Measurements from ENCODE around the gene FAM131C.
A peak's percentile ranks its signal among the peaks of the same experiment; 100 is the strongest.

Gene FAM131C

DNA sequence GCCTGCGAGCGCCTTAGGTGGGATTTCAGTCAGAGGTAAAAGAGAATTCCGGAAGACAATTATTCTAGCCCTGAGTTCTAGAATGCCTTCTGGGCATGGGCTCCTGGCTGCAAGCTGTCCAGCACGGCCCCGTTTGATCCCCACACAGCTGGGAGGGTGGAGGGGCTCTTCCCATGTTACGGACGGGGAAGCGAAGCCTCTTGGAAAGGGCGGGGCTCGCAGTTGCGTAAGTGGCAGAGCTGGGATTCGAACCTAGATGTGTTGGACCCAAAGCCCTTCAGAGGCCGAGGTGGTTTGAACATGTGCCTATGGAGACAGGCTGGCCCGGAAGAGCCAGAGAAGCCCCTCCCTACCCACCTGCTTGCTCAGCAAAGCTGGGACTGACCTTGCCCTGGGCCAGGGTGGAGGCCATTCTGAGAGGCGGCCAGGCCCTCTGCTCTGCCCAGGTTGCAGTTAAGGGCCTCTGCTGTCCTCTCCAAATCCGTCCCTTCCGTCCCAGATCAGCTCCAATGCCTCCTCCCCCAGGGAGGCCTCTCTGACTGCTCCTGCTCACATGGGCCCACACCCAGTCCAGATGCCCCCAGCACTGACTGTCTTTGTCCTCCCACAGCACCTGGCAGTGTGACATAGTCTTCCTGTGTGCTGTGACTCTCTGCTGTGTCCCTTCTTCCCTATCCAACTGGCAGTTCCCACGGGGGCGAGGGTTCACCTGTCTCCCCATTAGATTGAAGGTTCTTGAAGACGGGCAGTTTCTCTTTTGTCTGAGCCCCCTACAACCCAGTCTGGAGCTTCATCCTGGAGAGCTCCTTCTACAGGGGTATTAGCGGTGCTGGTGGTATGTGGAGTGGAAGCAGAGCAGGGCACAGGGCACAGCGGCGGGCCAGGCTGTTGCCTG lies 54.5 kb downstream of the FAM131C start:
- TF ChIP-seq POU2F2 (IDR thresholded peaks at IDR 0.05; ENCODE audit: low read depth, low read length) (no peak), POLR2A (IDR thresholded peaks at IDR 0.05; ENCODE audit: low read depth, low read length) (no peak), SPI1 (IDR thresholded peaks at IDR 0.05; ENCODE audit: low read depth, low read length) (no peak), POLR2AphosphoS5 (IDR thresholded peaks at IDR 0.05; ENCODE audit: low read depth, low read length) (no peak), PAX5 (IDR thresholded peaks at IDR 0.05; ENCODE audit: insufficient read depth, low read length, severe bottlenecking) (no peak), TAF1 (IDR thresholded peaks at IDR 0.05; ENCODE audit: low read depth, low read length) (no peak)
- DNase-seq (ENCODE audit: insufficient read length, low spot score), result no peak
- no peak for FAIRE-seq

DNA sequence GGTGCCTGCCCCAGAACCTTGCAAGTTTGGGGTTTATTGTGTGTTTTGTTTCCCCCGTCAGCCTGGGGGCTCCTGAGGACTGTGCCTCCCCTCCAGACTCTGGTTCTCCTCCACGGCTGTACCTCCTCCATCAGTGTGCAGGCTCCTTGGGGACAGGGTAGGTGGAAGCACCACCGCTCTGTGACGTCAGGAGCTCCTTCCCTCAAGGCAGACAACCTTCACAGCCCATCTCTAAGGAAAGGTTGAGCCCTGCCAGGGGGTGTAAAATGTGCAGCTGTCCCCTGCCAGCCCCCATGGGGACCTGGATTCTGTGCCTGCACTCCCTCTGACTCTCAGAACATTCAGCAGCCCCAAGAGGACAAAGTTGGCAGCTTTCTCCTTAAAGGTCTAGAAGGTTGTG lies 55.1 kb downstream of the FAM131C start:
- FAIRE-seq (no peak), DNase-seq (ENCODE audit: insufficient read length, low spot score) (no peak)
- no peak for TF ChIP-seq PAX5 (IDR thresholded peaks at IDR 0.05; ENCODE audit: insufficient read depth, low read length, severe bottlenecking)
- no peak for TF ChIP-seq POLR2A (IDR thresholded peaks at IDR 0.05; ENCODE audit: low read depth, low read length)
- TF ChIP-seq POLR2AphosphoS5 (IDR thresholded peaks at IDR 0.05; ENCODE audit: low read depth, low read length), result no peak
- TF ChIP-seq POU2F2 (IDR thresholded peaks at IDR 0.05; ENCODE audit: low read depth, low read length), result no peak
- TF ChIP-seq SPI1 (IDR thresholded peaks at IDR 0.05; ENCODE audit: low read depth, low read length), result no peak

DNA sequence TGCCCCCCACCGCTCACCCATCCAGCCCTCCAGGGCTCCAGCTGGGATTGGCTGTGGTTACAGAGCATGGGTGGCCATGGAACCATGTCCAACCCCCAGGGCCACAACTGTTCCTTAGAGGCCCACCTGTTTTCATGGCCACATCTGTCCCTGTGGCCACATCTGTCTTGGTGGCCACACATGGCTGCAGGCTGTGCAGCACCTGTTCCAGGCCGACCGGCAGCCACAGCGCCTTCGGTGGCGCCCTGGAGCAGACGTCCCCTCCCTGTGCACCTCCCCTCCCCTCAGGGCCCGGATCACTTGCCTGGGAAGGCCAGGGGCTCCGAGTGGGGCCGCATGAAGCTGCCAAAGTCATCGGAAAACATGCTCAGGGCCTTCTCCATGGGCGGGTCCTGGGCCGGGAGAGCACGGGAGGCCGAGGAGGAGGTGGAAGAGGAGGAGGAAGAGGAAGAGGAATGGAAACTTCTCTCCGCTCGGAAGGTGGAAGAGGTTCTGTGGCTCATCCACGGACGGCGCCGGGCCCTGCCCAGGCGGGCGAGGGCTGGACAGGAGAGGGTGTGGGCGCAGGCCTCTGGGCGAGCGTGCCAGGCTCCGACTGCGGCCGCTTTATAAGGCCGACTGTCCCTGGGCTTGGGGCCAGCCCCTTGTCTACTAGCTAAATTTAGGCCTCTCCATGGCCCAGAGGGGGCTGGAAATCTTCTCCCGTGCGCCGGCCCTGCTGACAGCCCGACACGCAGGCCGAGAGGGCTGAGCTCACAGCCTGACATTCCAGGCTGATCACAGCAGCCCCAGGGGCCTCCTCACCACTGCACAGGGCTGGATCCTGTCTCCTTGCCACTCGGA lies 55.8 kb downstream of the FAM131C start, which contains the start of gene HSPB7:
HSPB7 (minus strand) TSS at position 583 of the 843 bp plus-strand sequence; CDS start at position 503, 80 bp downstream.
- DNase-seq (ENCODE audit: insufficient read length, low spot score) (no peak), FAIRE-seq (peak; percentile 82)
- TF ChIP-seq POU2F2 (IDR thresholded peaks at IDR 0.05; ENCODE audit: low read depth, low read length), result no peak
- TF ChIP-seq TAF1 (IDR thresholded peaks at IDR 0.05; ENCODE audit: low read depth, low read length), result no peak
- TF ChIP-seq POLR2A (IDR thresholded peaks at IDR 0.05; ENCODE audit: low read depth, low read length), result no peak
- no peak for TF ChIP-seq POLR2AphosphoS5 (IDR thresholded peaks at IDR 0.05; ENCODE audit: low read depth, low read length)
- no peak for TF ChIP-seq PAX5 (IDR thresholded peaks at IDR 0.05; ENCODE audit: insufficient read depth, low read length, severe bottlenecking)
- TF ChIP-seq SPI1 (IDR thresholded peaks at IDR 0.05; ENCODE audit: low read depth, low read length), result no peak

DNA sequence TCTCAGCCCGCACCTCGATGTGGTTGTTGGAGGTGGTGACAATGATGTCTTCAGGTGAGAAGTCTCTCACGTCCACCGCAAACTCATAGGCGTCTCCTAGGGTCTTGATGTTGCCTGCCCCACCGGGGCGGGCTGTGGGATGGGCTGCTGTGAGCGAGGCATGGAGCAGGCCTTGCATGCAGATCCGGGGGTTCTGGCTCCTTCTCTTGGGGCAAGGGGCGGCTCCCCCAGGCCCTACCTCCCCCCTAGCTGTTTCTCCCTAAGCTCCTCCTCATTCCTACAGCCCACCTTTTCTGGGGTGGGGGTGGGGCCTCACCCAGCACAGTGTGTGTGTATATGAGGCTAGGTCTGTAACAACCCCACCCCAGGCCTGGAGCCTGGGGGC lies 56.4 kb downstream of the FAM131C start:
- DNase-seq (ENCODE audit: insufficient read length, low spot score), result no peak
- peak; percentile 45 for FAIRE-seq
- TF ChIP-seq POU2F2 (IDR thresholded peaks at IDR 0.05; ENCODE audit: low read depth, low read length), result no peak
- no peak for TF ChIP-seq PAX5 (IDR thresholded peaks at IDR 0.05; ENCODE audit: insufficient read depth, low read length, severe bottlenecking)
- no peak for TF ChIP-seq POLR2A (IDR thresholded peaks at IDR 0.05; ENCODE audit: low read depth, low read length)
- TF ChIP-seq SPI1 (IDR thresholded peaks at IDR 0.05; ENCODE audit: low read depth, low read length), result no peak
- no peak for TF ChIP-seq TAF1 (IDR thresholded peaks at IDR 0.05; ENCODE audit: low read depth, low read length)
- no peak for TF ChIP-seq POLR2AphosphoS5 (IDR thresholded peaks at IDR 0.05; ENCODE audit: low read depth, low read length)

DNA sequence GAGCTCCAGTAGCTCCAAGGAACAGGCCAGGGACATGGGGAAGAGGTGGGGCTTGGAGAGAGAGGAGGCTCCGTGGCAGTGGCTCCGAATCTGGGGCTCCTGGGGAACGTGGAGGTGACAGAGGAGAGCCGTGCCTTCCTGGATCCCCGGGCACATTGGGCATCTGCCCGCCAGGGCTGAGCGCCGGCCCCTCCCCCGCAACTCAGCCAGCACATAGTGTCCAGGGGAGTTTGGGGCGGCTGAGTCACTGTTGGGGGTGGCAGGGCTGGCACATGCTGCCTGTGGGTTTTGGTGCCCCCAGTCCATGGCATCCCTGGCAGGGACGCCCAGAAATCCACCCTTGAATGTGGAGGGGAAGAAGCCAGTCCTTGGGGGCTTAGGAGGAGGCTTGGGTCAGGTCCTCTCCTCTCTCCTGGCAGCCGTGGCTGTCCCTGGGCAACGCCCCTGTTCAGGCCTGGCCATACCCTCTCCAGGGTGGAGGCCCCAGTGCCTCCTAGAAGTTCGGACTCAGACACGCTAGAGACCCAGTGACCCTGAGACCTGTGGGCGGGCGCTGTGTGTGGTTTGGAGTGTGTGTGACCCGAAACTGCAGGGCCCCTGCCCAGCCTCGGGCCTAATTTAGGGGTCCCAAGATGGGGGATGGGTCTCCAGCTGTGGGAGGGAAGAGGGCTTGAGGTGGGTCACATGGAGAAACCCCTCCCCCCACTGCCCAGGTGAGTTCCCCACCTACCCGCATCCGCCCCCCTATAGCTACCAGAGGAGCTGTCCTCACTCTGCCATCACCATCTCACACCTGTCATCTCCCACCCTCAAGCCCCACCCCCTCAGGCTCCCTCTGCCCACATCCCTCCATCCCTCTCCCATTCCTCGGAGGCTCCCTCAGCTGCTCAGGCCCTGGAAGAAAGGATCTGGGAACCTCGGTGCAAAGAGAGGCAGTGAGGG lies 57.2 kb downstream of the FAM131C start:
- TF ChIP-seq POLR2AphosphoS5 (IDR thresholded peaks at IDR 0.05; ENCODE audit: low read depth, low read length) (no peak), POLR2A (IDR thresholded peaks at IDR 0.05; ENCODE audit: low read depth, low read length) (no peak)
- FAIRE-seq (no peak), DNase-seq (ENCODE audit: insufficient read length, low spot score) (no peak)

DNA sequence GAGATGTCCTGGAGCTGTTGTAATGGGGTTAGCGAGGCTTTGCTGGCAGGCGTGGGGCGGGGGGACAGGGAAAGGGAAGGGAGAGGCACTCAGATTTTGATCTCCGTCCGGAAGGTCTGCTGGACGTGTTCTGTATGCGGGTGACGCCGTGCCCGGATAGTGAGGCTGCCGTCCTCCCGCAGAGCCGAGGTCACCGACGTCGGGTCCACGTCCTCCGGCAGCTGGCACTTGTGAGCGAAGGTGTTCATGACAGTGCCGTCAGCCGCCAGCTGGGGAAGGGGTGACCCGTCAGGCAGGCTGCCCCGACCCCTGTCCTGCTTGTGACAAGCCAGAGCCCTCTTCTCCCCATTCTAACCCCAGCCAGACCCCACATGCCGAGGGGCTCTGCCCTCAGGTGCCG lies 58.0 kb downstream of the FAM131C start:
- peak; percentile 16 for FAIRE-seq
- no peak for TF ChIP-seq SPI1 (IDR thresholded peaks at IDR 0.05; ENCODE audit: low read depth, low read length)
- DNase-seq (ENCODE audit: insufficient read length, low spot score), result no peak

DNA sequence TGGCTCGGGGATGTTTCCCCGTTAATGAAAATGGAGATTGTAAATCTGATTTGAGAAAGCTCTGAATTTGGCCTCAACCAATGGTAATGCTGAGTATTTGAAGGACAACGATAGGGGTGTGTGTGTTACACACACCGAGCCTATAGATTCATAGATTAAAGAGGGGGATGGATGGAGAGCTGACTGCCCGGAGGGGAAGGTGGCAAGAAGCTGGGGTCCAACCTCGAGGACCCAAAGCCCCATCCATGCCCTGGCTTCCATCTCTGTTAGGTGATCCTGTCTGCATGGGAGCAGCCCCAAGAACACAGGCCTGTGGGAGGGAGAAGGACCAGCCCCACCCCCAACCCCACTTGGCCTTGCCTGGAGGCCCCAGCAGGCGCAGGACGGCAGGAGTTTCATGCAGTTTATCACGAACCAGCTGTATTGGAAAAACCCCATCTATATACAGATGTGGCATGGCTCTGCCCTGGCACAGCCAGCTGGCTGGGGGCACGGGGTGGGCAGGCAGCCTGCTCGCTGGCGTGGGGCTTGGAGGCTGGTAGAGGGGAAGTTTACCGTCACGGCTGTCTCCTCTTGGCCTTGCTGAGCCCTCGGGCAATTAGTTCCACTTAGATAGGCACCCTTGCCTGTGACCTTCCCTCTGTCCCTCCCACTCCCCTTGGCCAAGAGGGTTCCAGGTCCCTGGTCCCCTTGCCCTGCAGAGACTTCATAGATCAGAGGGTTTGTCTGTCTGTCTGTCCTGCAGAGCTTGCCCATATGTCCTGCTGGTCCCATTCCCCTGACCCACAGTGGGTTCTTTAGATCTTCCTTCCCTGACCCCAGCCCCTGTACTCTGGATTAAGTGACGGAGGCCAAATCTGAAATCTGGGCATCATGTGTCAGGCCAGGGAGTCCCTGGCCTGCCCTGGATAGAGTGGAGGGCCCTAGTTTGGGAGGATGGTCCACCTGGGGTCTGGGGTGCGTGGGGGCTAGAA lies 58.7 kb downstream of the FAM131C start:
- DNase-seq (ENCODE audit: insufficient read length, low spot score) (no peak), FAIRE-seq (no peak)
- TF ChIP-seq TAF1 (IDR thresholded peaks at IDR 0.05; ENCODE audit: low read depth, low read length) (no peak), PAX5 (IDR thresholded peaks at IDR 0.05; ENCODE audit: insufficient read depth, low read length, severe bottlenecking) (peak; percentile 46)

DNA sequence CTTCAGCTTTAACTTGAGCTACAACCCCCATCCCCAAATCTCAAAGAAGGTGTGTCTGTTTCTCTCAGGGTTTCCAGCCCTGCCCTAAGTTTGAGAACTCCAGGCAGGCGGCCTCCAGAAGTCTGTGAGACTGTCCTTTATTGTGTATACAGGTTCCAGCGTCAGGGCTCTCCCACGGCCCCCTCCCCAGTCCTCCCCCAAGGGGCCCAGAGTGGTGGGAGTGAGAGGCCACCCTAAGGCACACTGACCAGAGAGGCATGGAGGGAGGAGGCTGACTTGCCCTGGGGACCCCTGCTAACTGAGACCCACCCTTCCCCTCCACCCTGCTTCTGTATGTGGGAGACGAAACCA lies 59.6 kb downstream of the FAM131C start:
- TF ChIP-seq POLR2A (IDR thresholded peaks at IDR 0.05; ENCODE audit: low read depth, low read length) (no peak), PAX5 (IDR thresholded peaks at IDR 0.05; ENCODE audit: insufficient read depth, low read length, severe bottlenecking) (no peak), TAF1 (IDR thresholded peaks at IDR 0.05; ENCODE audit: low read depth, low read length) (no peak), SPI1 (IDR thresholded peaks at IDR 0.05; ENCODE audit: low read depth, low read length) (no peak), POLR2AphosphoS5 (IDR thresholded peaks at IDR 0.05; ENCODE audit: low read depth, low read length) (no peak), POU2F2 (IDR thresholded peaks at IDR 0.05; ENCODE audit: low read depth, low read length) (no peak)
- FAIRE-seq, result no peak
- no peak for DNase-seq (ENCODE audit: insufficient read length, low spot score)

Measured in GM12891 (cell line).